Nephron (organoid): ENCODE data around the gene IGFBP5.
A peak's percentile ranks its signal among the peaks of the same experiment; 100 is the strongest.

Experiments used
- H3K27ac Mint-ChIP-seq, 3 experiments: 2 replicates each; pipeline ENCODE4 v1.8.0; 2020; ENCODE audit warnings: mixed read lengths in 3 of 3, mild to moderate bottlenecking in 2 of 3, moderate library complexity in 1 of 3
- H3K27me3 Mint-ChIP-seq: 2 replicates; pipeline ENCODE4 v1.8.0; 2021; ENCODE audit warnings: low read depth, mild to moderate bottlenecking, moderate library complexity, mixed read lengths
- H3K36me3 Mint-ChIP-seq: 2 replicates; pipeline ENCODE4 v1.8.0; 2020; ENCODE audit warnings: low read depth, mixed read lengths
- H3K4me1 Mint-ChIP-seq: 2 replicates; pipeline ENCODE4 v1.8.0; 2020; ENCODE audit warnings: mixed read lengths
- H3K4me3 Mint-ChIP-seq, 3 experiments: 2 replicates each; pipeline ENCODE4 v1.8.0; 2020; ENCODE audit warnings: mild to moderate bottlenecking in 3 of 3, mixed read lengths in 3 of 3, moderate library complexity in 2 of 3
- H3K9me3 Mint-ChIP-seq: 2 replicates; pipeline ENCODE4 v1.8.0; 2020; ENCODE audit warnings: mixed read lengths
- CTCF ChIP-seq, 3 experiments: fragments of 200-600 bp; sonication (generic); IDR thresholded peaks; one replicate each; pipeline ENCODE4 v1.5.0; 2021; ENCODE audit warnings: antibody characterized with exemption in 3 of 3; ENCODE audit not compliant: unreplicated experiment in 3 of 3

IGFBP5 gene

GRCh38 chr2:216663846-216664245 lies 31.5 kb downstream of the IGFBP5 start:
- Mint-ChIP-seq H3K4me3 (no peak overlapping the region), H3K36me3 (peaks cover 35% of the 10 kb centered on the region), H3K4me1 (peaks cover 20% of the 10 kb centered on the region), H3K27ac (peak overlapping the region in 1 of 3 experiments; percentile 53), H3K27me3 (peaks cover 4% of the 10 kb centered on the region), H3K9me3 (no peaks in the 10 kb centered on the region)
- no peak for TF ChIP-seq CTCF (IDR thresholded peaks at IDR 0.05; ENCODE audit: unreplicated experiment in 3 of 3)

GRCh38 chr2:216663106-216663505 lies 32.2 kb downstream of the IGFBP5 start:
- peaks cover 36% of the 10 kb centered on the region for H3K36me3 Mint-ChIP-seq
- no peaks in the 10 kb centered on the region for H3K27me3 Mint-ChIP-seq
- peaks cover 23% of the 10 kb centered on the region for H3K4me1 Mint-ChIP-seq
- H3K4me3 Mint-ChIP-seq: no peak overlapping the region
- no peak for TF ChIP-seq CTCF (IDR thresholded peaks at IDR 0.05; ENCODE audit: unreplicated experiment in 3 of 3)
- H3K27ac Mint-ChIP-seq: no peak overlapping the region
- H3K9me3 Mint-ChIP-seq: no peaks in the 10 kb centered on the region

GRCh38 chr2:216661639-216662375 lies 33.5 kb downstream of the IGFBP5 start:
- H3K4me3 Mint-ChIP-seq: no peak overlapping the region
- no peaks in the 10 kb centered on the region for H3K9me3 Mint-ChIP-seq
- H3K4me1 Mint-ChIP-seq: peaks cover 27% of the 10 kb centered on the region
- H3K27me3 Mint-ChIP-seq: no peaks in the 10 kb centered on the region
- H3K36me3 Mint-ChIP-seq: peaks cover 43% of the 10 kb centered on the region
- H3K27ac Mint-ChIP-seq: no peak overlapping the region
- TF ChIP-seq CTCF (IDR thresholded peaks at IDR 0.05; ENCODE audit: unreplicated experiment in 3 of 3): no peak

- Mint-ChIP-seq H3K36me3 (peaks cover 43% of the 10 kb centered on the region), H3K4me1 (peaks cover 21% of the 10 kb centered on the region), H3K27me3 (no peaks in the 10 kb centered on the region), H3K4me3 (no peak overlapping the region), H3K9me3 (no peaks in the 10 kb centered on the region), H3K27ac (no peak overlapping the region)
- no peak for TF ChIP-seq CTCF (IDR thresholded peaks at IDR 0.05; ENCODE audit: unreplicated experiment in 3 of 3)
These were observed 34.3 kb downstream of the IGFBP5 start for GRCh38 chr2:216661051-216661450.

- no peak overlapping the region for H3K4me3 Mint-ChIP-seq
- H3K9me3 Mint-ChIP-seq: no peaks in the 10 kb centered on the region
- H3K27me3 Mint-ChIP-seq: no peaks in the 10 kb centered on the region
- peaks cover 21% of the 10 kb centered on the region for H3K4me1 Mint-ChIP-seq
- H3K27ac Mint-ChIP-seq: peak overlapping the region in 1 of 3 experiments; percentile 78
- TF ChIP-seq CTCF (IDR thresholded peaks at IDR 0.05; ENCODE audit: unreplicated experiment in 3 of 3): no peak
- peaks cover 43% of the 10 kb centered on the region for H3K36me3 Mint-ChIP-seq
These were observed 34.9 kb downstream of the IGFBP5 start for GRCh38 chr2:216660496-216660895.

GRCh38 chr2:216659276-216659675 lies 36.1 kb downstream of the IGFBP5 start:
- Mint-ChIP-seq H3K27ac (peak overlapping the region; percentile 73 to 80 (median 78)), H3K9me3 (no peaks in the 10 kb centered on the region), H3K27me3 (no peaks in the 10 kb centered on the region), H3K4me1 (peaks cover 19% of the 10 kb centered on the region), H3K4me3 (no peak overlapping the region), H3K36me3 (peaks cover 47% of the 10 kb centered on the region)
- TF ChIP-seq CTCF (IDR thresholded peaks at IDR 0.05; ENCODE audit: unreplicated experiment in 3 of 3): no peak
